SK-N-SH treated with all-trans-retinoic acid at 6 μM for 48 hours (cell line): ENCODE measurements around the gene CATSPER3.

Experiments
- ATAC-seq: fragments of 200-7000 bp; cut with Tn5 transposase; 3 replicates; pipeline ENCODE4 v1.9.1; 2020; ENCODE audit warnings: mild to moderate bottlenecking, moderate library complexity
- ARNTL ChIP-seq: fragments of 450-650 bp; formaldehyde crosslinking; IDR thresholded peaks from 2 replicates; pipeline ENCODE4 v1.5.0; 2020; ENCODE audit warnings: low read depth, mild to moderate bottlenecking, moderate library complexity, borderline replicate concordance
- BACH2 ChIP-seq: fragments of 250-450 bp; sonication (Bioruptor Pico); IDR thresholded peaks from 2 replicates; pipeline ENCODE4 v1.9.0; 2021; ENCODE audit warnings: mild to moderate bottlenecking, borderline replicate concordance
- CSDC2 ChIP-seq: fragments of 250-450 bp; sonication (Bioruptor Pico); IDR thresholded peaks from 2 replicates; pipeline ENCODE4 v1.5.0; 2020; ENCODE audit warnings: mild to moderate bottlenecking, moderate library complexity
- ESRRG ChIP-seq: fragments of 250-450 bp; sonication (Bioruptor Pico); IDR thresholded peaks from 2 replicates; pipeline ENCODE4 v1.6.1; 2021; ENCODE audit warnings: mild to moderate bottlenecking
- ISL1 ChIP-seq: fragments of 250-450 bp; sonication (Bioruptor Pico); IDR thresholded peaks from 2 replicates; pipeline ENCODE4 v2.1.2; 2022; ENCODE audit warnings: mild to moderate bottlenecking, moderate library complexity
- OSR1 ChIP-seq: fragments of 250-450 bp; sonication (Bioruptor Pico); IDR thresholded peaks from 2 replicates; pipeline ENCODE4 v1.8.0; 2022; ENCODE audit warnings: moderate library complexity, mild to moderate bottlenecking, inconsistent platforms
- PPARA ChIP-seq: fragments of 250-450 bp; sonication (Bioruptor Pico); IDR thresholded peaks from 2 replicates; pipeline ENCODE4 v1.5.0; 2020; ENCODE audit warnings: mild to moderate bottlenecking, borderline replicate concordance
- RARB ChIP-seq: fragments of 250-450 bp; sonication (Bioruptor Pico); IDR thresholded peaks from 2 replicates; pipeline ENCODE4 v1.8.0; 2021; ENCODE audit warnings: mild to moderate bottlenecking, moderate library complexity
- SNAI2 ChIP-seq: fragments of 250-450 bp; sonication (Bioruptor Pico); IDR thresholded peaks from 2 replicates; pipeline ENCODE4 v1.5.0; 2020; ENCODE audit warnings: mild to moderate bottlenecking, moderate library complexity
- TCF4 ChIP-seq: fragments of 250-450 bp; sonication (Bioruptor Pico); IDR thresholded peaks from 2 replicates; pipeline ENCODE4 v1.8.0; 2021; ENCODE audit warnings: mild to moderate bottlenecking, moderate library complexity, borderline replicate concordance
- ZC3H10 ChIP-seq: fragments of 250-450 bp; sonication (Bioruptor Pico); IDR thresholded peaks from 2 replicates; pipeline ENCODE4 v1.5.1; 2021; ENCODE audit warnings: mild to moderate bottlenecking, moderate library complexity
- ZFP3 ChIP-seq: fragments of 250-450 bp; sonication (Bioruptor Pico); IDR thresholded peaks from 2 replicates; pipeline ENCODE4 v1.5.0; 2020; ENCODE audit warnings: mild to moderate bottlenecking, moderate library complexity
- ZFP30 ChIP-seq: fragments of 450-650 bp; formaldehyde crosslinking; IDR thresholded peaks from 2 replicates; pipeline ENCODE4 v1.5.0; 2022; ENCODE audit warnings: mild to moderate bottlenecking, moderate library complexity
- ZNF565 ChIP-seq: fragments of 450-650 bp; formaldehyde crosslinking; conservative IDR thresholded peaks from 2 replicates; pipeline ENCODE4 v1.5.0; 2020; ENCODE audit warnings: low read depth, mild to moderate bottlenecking, moderate library complexity
- ZNF70 ChIP-seq: fragments of 450-650 bp; formaldehyde crosslinking; IDR thresholded peaks from 2 replicates; pipeline ENCODE4 v1.5.0; 2020; ENCODE audit warnings: mild to moderate bottlenecking, moderate library complexity
- ZNF8 ChIP-seq: fragments of 450-650 bp; formaldehyde crosslinking; IDR thresholded peaks from 2 replicates; pipeline ENCODE4 v1.5.0; 2020; ENCODE audit warnings: mild to moderate bottlenecking, moderate library complexity
- TF ChIP-seq, protein P1 (sequence below): fragments of 250-450 bp; sonication (Bioruptor Pico); IDR thresholded peaks from 2 replicates; pipeline ENCODE4 v1.8.0; 2021; ENCODE audit warnings: low read depth, mild to moderate bottlenecking, moderate library complexity, borderline replicate concordance
- TF ChIP-seq, protein P2 (sequence below): fragments of 250-450 bp; sonication (Bioruptor Pico); IDR thresholded peaks from 2 replicates; pipeline ENCODE4 v1.8.0; 2020; ENCODE audit warnings: mild to moderate bottlenecking, moderate library complexity, borderline replicate concordance
- TF ChIP-seq, protein P3 (sequence below): fragments of 250-450 bp; sonication (Bioruptor Pico); IDR thresholded peaks from 2 replicates; pipeline ENCODE4 v1.5.1; 2021; ENCODE audit warnings: mild to moderate bottlenecking, moderate library complexity
- TF ChIP-seq, protein P4 (sequence below): fragments of 250-450 bp; sonication (Bioruptor Pico); IDR thresholded peaks from 2 replicates; pipeline ENCODE4 v1.5.1; 2020; ENCODE audit warnings: low read depth, mild to moderate bottlenecking, moderate library complexity
- TF ChIP-seq, protein P5 (sequence below): fragments of 250-450 bp; sonication (Bioruptor Pico); IDR thresholded peaks from 2 replicates; pipeline ENCODE4 v1.5.0; 2020; ENCODE audit warnings: mild to moderate bottlenecking, moderate library complexity

The CATSPER3 gene

DNA sequence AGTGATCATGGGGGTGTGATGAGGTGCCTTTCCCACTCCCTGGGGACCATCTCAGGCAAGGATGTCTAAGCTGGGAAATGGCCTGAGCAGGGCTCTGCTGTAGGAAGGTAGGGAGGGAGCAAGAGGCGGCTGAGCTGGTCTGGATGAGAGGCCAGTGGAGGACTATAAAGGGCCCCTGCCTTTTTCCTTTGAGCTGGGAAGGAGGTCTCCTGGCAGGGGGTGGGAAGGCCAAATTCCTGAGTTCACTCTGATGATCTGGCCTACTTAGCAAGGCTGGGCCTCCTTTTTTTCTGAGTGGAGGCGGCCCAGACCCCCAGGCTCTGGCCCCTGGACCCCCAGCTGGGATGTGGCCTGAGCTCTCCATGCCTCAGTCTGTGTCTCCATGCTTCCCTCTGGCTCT is 80.6 kb downstream of the CATSPER3 start:
- ATAC-seq, result no peak
- TF ChIP-seq ESRRG (CRISPR knock-in tag), result no peak
- TF ChIP-seq, protein P1, sequence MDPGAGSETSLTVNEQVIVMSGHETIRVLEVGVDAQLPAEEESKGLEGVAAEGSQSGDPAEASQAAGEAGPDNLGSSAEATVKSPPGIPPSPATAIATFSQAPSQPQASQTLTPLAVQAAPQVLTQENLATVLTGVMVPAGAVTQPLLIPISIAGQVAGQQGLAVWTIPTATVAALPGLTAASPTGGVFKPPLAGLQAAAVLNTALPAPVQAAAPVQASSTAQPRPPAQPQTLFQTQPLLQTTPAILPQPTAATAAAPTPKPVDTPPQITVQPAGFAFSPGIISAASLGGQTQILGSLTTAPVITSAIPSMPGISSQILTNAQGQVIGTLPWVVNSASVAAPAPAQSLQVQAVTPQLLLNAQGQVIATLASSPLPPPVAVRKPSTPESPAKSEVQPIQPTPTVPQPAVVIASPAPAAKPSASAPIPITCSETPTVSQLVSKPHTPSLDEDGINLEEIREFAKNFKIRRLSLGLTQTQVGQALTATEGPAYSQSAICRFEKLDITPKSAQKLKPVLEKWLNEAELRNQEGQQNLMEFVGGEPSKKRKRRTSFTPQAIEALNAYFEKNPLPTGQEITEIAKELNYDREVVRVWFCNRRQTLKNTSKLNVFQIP (CRISPR knock-in tag), result no peak

DNA sequence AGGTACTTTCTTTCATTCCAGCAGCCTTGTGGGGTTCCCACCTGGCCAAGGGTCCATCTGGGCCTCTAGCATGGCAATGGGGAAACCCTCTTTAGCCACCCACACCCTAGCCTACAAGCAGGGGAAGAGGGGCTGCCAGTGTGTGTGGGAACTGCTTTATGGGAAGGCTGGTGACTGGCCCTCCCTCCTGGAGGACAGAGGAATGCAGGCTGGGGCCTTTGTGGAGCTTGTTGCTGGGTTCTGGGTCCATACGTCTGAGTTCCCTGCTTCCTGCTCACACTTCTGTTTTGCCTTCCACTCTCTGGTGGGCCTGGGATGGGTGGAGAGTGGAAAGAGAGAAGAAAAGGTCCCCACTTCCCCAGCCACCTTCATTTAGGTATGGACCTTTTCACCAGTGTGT is 81.2 kb downstream of the CATSPER3 start:
- ATAC-seq, result no peak
- TF ChIP-seq, protein P2, sequence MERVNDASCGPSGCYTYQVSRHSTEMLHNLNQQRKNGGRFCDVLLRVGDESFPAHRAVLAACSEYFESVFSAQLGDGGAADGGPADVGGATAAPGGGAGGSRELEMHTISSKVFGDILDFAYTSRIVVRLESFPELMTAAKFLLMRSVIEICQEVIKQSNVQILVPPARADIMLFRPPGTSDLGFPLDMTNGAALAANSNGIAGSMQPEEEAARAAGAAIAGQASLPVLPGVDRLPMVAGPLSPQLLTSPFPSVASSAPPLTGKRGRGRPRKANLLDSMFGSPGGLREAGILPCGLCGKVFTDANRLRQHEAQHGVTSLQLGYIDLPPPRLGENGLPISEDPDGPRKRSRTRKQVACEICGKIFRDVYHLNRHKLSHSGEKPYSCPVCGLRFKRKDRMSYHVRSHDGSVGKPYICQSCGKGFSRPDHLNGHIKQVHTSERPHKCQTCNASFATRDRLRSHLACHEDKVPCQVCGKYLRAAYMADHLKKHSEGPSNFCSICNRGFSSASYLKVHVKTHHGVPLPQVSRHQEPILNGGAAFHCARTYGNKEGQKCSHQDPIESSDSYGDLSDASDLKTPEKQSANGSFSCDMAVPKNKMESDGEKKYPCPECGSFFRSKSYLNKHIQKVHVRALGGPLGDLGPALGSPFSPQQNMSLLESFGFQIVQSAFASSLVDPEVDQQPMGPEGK, result no peak
- TF ChIP-seq OSR1 (CRISPR knock-in tag) (no peak), TCF4 (CRISPR knock-in tag) (no peak), ZC3H10 (CRISPR knock-in tag) (no peak), PPARA (CRISPR knock-in tag) (no peak), RARB (no peak), ISL1 (no peak), SNAI2 (CRISPR knock-in tag) (no peak), ZNF8 (no peak), BACH2 (CRISPR knock-in tag) (no peak), ZNF565 (CRISPR knock-in tag) (no peak), CSDC2 (no peak), ARNTL (CRISPR knock-in tag) (no peak), ZNF70 (CRISPR knock-in tag) (no peak), ZFP30 (CRISPR knock-in tag) (no peak), ESRRG (CRISPR knock-in tag) (no peak), ZFP3 (CRISPR knock-in tag) (no peak)
- TF ChIP-seq, protein P3, sequence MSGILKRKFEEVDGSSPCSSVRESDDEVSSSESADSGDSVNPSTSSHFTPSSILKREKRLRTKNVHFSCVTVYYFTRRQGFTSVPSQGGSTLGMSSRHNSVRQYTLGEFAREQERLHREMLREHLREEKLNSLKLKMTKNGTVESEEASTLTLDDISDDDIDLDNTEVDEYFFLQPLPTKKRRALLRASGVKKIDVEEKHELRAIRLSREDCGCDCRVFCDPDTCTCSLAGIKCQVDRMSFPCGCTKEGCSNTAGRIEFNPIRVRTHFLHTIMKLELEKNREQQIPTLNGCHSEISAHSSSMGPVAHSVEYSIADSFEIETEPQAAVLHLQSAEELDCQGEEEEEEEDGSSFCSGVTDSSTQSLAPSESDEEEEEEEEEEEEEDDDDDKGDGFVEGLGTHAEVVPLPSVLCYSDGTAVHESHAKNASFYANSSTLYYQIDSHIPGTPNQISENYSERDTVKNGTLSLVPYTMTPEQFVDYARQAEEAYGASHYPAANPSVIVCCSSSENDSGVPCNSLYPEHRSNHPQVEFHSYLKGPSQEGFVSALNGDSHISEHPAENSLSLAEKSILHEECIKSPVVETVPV, result no peak
- TF ChIP-seq, protein P4, sequence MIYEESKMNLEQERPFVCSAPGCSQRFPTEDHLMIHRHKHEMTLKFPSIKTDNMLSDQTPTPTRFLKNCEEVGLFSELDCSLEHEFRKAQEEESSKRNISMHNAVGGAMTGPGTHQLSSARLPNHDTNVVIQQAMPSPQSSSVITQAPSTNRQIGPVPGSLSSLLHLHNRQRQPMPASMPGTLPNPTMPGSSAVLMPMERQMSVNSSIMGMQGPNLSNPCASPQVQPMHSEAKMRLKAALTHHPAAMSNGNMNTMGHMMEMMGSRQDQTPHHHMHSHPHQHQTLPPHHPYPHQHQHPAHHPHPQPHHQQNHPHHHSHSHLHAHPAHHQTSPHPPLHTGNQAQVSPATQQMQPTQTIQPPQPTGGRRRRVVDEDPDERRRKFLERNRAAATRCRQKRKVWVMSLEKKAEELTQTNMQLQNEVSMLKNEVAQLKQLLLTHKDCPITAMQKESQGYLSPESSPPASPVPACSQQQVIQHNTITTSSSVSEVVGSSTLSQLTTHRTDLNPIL, result no peak
- TF ChIP-seq, protein P1 (CRISPR knock-in tag), result no peak

DNA sequence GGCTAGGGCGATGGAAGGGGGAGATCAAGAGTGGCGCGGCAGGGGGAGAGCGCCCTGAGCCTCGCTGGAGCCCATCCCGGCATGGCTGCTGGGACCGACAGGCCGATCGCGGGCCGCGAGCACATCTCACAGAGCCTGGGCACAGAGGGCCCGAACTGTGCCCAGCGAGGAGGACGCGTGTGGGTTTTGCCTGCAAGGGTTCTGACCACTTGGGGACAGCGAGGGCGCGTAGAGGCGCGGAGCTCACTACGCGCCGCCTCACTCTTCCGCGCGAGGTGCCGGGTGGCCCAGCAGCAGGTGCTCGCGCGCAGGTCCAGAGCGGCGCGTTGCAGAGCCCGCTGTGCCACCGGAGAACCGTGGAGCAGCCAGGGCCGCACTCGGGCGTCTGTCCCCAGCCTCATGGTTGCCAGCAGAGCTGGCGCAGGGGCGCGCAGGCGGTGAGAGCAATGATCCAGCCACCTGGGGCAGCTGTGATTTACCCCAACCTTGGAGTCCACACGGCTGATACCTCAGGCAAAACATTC is 82.6 kb downstream of the CATSPER3 start:
- TF ChIP-seq, protein P5, sequence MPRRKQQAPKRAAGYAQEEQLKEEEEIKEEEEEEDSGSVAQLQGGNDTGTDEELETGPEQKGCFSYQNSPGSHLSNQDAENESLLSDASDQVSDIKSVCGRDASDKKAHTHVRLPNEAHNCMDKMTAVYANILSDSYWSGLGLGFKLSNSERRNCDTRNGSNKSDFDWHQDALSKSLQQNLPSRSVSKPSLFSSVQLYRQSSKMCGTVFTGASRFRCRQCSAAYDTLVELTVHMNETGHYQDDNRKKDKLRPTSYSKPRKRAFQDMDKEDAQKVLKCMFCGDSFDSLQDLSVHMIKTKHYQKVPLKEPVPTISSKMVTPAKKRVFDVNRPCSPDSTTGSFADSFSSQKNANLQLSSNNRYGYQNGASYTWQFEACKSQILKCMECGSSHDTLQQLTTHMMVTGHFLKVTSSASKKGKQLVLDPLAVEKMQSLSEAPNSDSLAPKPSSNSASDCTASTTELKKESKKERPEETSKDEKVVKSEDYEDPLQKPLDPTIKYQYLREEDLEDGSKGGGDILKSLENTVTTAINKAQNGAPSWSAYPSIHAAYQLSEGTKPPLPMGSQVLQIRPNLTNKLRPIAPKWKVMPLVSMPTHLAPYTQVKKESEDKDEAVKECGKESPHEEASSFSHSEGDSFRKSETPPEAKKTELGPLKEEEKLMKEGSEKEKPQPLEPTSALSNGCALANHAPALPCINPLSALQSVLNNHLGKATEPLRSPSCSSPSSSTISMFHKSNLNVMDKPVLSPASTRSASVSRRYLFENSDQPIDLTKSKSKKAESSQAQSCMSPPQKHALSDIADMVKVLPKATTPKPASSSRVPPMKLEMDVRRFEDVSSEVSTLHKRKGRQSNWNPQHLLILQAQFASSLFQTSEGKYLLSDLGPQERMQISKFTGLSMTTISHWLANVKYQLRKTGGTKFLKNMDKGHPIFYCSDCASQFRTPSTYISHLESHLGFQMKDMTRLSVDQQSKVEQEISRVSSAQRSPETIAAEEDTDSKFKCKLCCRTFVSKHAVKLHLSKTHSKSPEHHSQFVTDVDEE (CRISPR knock-in tag), result no peak
- TF ChIP-seq, all 23 proteins: peak for 0
- no peak for ATAC-seq
